ENCODE measurements around the gene MBTPS1.

Gene MBTPS1

GRCh38 chr16:84084570-84085270 lies 32.0 kb downstream of the MBTPS1 start:
- H3K4me3 ChIP-seq (ENCODE audit: low read depth, low read length) = no peak overlapping the region
- peak; percentile 91 for TF ChIP-seq CTCF (IDR thresholded peaks at IDR 0.05; ENCODE audit: borderline replicate concordance, insufficient read depth, low read depth, low read length)

- H3K4me3 ChIP-seq (ENCODE audit: low read depth, low read length) = no peak overlapping the region
- no peak for TF ChIP-seq CTCF (IDR thresholded peaks at IDR 0.05; ENCODE audit: borderline replicate concordance, insufficient read depth, low read depth, low read length)
These were observed 33.7 kb downstream of the MBTPS1 start for GRCh38 chr16:84082835-84083569.

DNA sequence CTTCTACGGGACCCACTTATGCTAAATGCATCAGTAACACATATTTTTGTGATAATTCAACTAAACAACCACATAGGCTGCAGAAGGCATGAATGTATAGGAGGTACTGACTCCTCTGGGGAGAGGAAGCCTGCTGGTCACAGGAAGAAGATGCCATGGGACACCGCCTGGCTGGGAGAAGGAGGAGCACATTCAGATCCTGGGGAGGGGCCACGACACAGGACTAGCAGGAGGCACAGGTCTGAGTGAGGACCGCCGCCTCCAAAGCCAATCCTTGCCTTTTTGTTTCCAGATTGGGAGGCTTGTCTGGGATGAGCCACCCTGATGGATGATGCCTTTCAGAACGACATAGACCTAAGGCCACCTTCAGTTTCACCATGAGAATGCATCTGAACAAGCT lies 34.6 kb downstream of the MBTPS1 start:
- TF ChIP-seq CTCF (IDR thresholded peaks at IDR 0.05; ENCODE audit: borderline replicate concordance, insufficient read depth, low read depth, low read length) = no peak
- no peak overlapping the region for H3K4me3 ChIP-seq (ENCODE audit: low read depth, low read length)

- TF ChIP-seq CTCF (IDR thresholded peaks at IDR 0.05; ENCODE audit: borderline replicate concordance, insufficient read depth, low read depth, low read length) = no peak
- H3K4me3 ChIP-seq (ENCODE audit: low read depth, low read length) = no peak overlapping the region
These were observed 35.2 kb downstream of the MBTPS1 start for GRCh38 chr16:84081446-84081989.

DNA sequence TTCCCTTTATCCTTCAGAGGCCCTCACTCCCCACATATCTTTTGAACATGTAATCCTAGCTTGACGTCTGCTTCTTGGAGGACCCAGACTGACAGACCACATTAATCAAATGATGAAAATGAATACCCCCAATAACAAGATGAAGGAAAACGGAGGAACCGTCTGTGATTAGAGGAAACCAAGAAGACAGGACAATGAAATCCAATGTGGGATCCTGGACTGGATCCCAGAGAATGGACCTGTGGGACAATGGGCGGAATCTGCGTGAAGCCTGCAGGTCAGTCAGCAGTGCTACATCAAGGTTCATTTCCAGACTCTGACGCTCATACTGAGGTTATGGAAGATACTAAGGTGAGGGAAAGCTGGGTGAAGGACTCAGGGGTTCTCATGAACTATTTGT lies 35.9 kb downstream of the MBTPS1 start:
- TF ChIP-seq CTCF (IDR thresholded peaks at IDR 0.05; ENCODE audit: borderline replicate concordance, insufficient read depth, low read depth, low read length) = no peak
- H3K4me3 ChIP-seq (ENCODE audit: low read depth, low read length) = no peak overlapping the region

- no peak for TF ChIP-seq CTCF (IDR thresholded peaks at IDR 0.05; ENCODE audit: borderline replicate concordance, insufficient read depth, low read depth, low read length)
- H3K4me3 ChIP-seq (ENCODE audit: low read depth, low read length) = no peak overlapping the region
These were observed 36.4 kb downstream of the MBTPS1 start for GRCh38 chr16:84080378-84080777.

All from GM12875 (cell line).